Measurements from ENCODE around the gene UTP20. TPM values are rescaled to one million over a fixed set of nuclear protein-coding genes. Genes with fewer than 3 reads are reported as not detected.

The UTP20 gene
- total RNA-seq, 1 donor from 2014 or later, result 12.1 TPM

GRCh38 chr12:101238800-101239329, 41.0 kb upstream of the UTP20 start:
- Mint-ChIP-seq H3K4me3 (ENCODE audit: unreplicated experiment) (peak overlapping the region; percentile 82), H3K36me3 (ENCODE audit: unreplicated experiment) (peaks cover 5% of the 10 kb centered on the region), H3K9me3 (ENCODE audit: unreplicated experiment) (peaks cover 13% of the 10 kb centered on the region), H3K4me1 (ENCODE audit: low read depth, unreplicated experiment) (peaks cover 27% of the 10 kb centered on the region), H3K27me3 (ENCODE audit: unreplicated experiment) (peaks cover 11% of the 10 kb centered on the region), H3K27ac (ENCODE audit: unreplicated experiment) (peak overlapping the region; percentile 99)
- TF ChIP-seq CTCF (IDR thresholded peaks at IDR 0.05; ENCODE audit: partially characterized antibody, unreplicated experiment), result no peak
- DNase-seq, result peak; percentile 81

- no peak for DNase-seq
- Mint-ChIP-seq H3K27ac (ENCODE audit: unreplicated experiment) (no peak overlapping the region), H3K4me1 (ENCODE audit: low read depth, unreplicated experiment) (peaks cover 17% of the 10 kb centered on the region), H3K27me3 (ENCODE audit: unreplicated experiment) (peaks cover 12% of the 10 kb centered on the region), H3K4me3 (ENCODE audit: unreplicated experiment) (no peak overlapping the region), H3K9me3 (ENCODE audit: unreplicated experiment) (peaks cover 12% of the 10 kb centered on the region), H3K36me3 (ENCODE audit: unreplicated experiment) (peaks cover 5% of the 10 kb centered on the region)
- no peak for TF ChIP-seq CTCF (IDR thresholded peaks at IDR 0.05; ENCODE audit: partially characterized antibody, unreplicated experiment)
Observed at GRCh38 chr12:101243074-101243473, 36.8 kb upstream of the UTP20 start.

- no peak for DNase-seq
- peaks cover 2% of the 10 kb centered on the region for H3K36me3 Mint-ChIP-seq (ENCODE audit: unreplicated experiment)
- TF ChIP-seq CTCF (IDR thresholded peaks at IDR 0.05; ENCODE audit: partially characterized antibody, unreplicated experiment), result no peak
- peaks cover 6% of the 10 kb centered on the region for H3K9me3 Mint-ChIP-seq (ENCODE audit: unreplicated experiment)
- no peak overlapping the region for H3K27ac Mint-ChIP-seq (ENCODE audit: unreplicated experiment)
- peaks cover 11% of the 10 kb centered on the region for H3K4me1 Mint-ChIP-seq (ENCODE audit: low read depth, unreplicated experiment)
- no peak overlapping the region for H3K4me3 Mint-ChIP-seq (ENCODE audit: unreplicated experiment)
- H3K27me3 Mint-ChIP-seq (ENCODE audit: unreplicated experiment), result peaks cover 6% of the 10 kb centered on the region
Observed at GRCh38 chr12:101243616-101244015, 36.3 kb upstream of the UTP20 start.

- peaks cover 11% of the 10 kb centered on the region for H3K4me1 Mint-ChIP-seq (ENCODE audit: low read depth, unreplicated experiment)
- no peak for TF ChIP-seq CTCF (IDR thresholded peaks at IDR 0.05; ENCODE audit: partially characterized antibody, unreplicated experiment)
Observed at GRCh38 chr12:101256266-101256665, 23.6 kb upstream of the UTP20 start.

GRCh38 chr12:101257357-101257756, 22.5 kb upstream of the UTP20 start:
- H3K9me3 Mint-ChIP-seq (ENCODE audit: unreplicated experiment), result peaks cover 6% of the 10 kb centered on the region
- no peak for TF ChIP-seq CTCF (IDR thresholded peaks at IDR 0.05; ENCODE audit: partially characterized antibody, unreplicated experiment)
- DNase-seq, result no peak
- H3K27ac Mint-ChIP-seq (ENCODE audit: unreplicated experiment), result no peak overlapping the region
- H3K4me3 Mint-ChIP-seq (ENCODE audit: unreplicated experiment), result no peak overlapping the region
- H3K36me3 Mint-ChIP-seq (ENCODE audit: unreplicated experiment), result no peaks in the 10 kb centered on the region
- no peaks in the 10 kb centered on the region for H3K27me3 Mint-ChIP-seq (ENCODE audit: unreplicated experiment)
- H3K4me1 Mint-ChIP-seq (ENCODE audit: low read depth, unreplicated experiment), result peaks cover 11% of the 10 kb centered on the region

More at GRCh38 chr12:101256266-101256665, 23.6 kb upstream of the UTP20 start:
- H3K4me3 Mint-ChIP-seq (ENCODE audit: unreplicated experiment), result no peak overlapping the region
- H3K36me3 Mint-ChIP-seq (ENCODE audit: unreplicated experiment), result no peaks in the 10 kb centered on the region
- H3K27ac Mint-ChIP-seq (ENCODE audit: unreplicated experiment), result no peak overlapping the region
- DNase-seq, result no peak
- H3K9me3 Mint-ChIP-seq (ENCODE audit: unreplicated experiment), result peaks cover 6% of the 10 kb centered on the region
- H3K27me3 Mint-ChIP-seq (ENCODE audit: unreplicated experiment), result no peaks in the 10 kb centered on the region
